GM18858 (cell line): Measurements from ENCODE around the gene PFDN6.
"Not testable (repeated sequence)": the region's sequence is repeated elsewhere in the genome, so short reads cannot be mapped to it uniquely, and the experiment has no call there.

ENCODE experiments used
- ATAC-seq: cut with Tn5 transposase; IDR thresholded peaks from one replicate; pipeline ENCODE4 v1.9.1; 2021; ENCODE audit not compliant: unreplicated experiment

PFDN6 gene

DNA sequence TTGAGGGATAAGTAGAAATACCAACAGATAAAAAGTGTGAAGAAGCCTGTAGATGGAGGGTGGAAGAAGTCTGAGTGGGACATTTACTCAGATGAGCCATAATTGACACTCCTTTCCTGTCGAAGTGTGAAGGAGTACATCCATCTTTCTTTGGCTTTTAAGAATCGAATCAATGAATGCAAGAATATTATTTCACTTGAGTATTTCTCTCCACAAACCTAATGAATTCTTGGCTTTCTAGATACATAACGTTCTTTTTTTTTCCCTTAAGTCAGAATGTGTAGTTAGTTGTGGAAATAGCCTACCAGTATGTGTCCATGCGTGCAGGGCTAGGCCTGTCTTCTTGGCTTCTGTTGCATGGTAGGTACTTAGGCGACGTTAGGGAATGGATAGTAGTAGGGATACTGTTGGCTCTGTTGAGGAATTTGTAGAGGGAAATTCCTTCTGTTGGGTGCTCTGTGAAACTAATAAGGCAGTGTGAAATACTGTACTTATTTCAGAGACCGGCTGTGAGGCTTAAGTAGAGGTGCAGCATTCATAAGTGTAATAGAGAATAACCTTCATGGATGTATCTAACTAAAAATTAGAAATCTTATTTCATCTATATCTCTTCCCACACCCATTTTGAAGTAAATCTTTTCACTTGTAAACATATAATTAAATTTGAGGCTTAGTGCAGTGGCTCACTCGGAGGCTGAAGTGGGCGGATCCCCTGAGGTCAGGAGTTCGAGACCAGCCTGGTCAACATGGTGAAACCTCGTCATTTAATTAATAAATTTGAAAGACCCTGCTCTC lies 16.1 kb upstream of the PFDN6 start:
- no peak for ATAC-seq

DNA sequence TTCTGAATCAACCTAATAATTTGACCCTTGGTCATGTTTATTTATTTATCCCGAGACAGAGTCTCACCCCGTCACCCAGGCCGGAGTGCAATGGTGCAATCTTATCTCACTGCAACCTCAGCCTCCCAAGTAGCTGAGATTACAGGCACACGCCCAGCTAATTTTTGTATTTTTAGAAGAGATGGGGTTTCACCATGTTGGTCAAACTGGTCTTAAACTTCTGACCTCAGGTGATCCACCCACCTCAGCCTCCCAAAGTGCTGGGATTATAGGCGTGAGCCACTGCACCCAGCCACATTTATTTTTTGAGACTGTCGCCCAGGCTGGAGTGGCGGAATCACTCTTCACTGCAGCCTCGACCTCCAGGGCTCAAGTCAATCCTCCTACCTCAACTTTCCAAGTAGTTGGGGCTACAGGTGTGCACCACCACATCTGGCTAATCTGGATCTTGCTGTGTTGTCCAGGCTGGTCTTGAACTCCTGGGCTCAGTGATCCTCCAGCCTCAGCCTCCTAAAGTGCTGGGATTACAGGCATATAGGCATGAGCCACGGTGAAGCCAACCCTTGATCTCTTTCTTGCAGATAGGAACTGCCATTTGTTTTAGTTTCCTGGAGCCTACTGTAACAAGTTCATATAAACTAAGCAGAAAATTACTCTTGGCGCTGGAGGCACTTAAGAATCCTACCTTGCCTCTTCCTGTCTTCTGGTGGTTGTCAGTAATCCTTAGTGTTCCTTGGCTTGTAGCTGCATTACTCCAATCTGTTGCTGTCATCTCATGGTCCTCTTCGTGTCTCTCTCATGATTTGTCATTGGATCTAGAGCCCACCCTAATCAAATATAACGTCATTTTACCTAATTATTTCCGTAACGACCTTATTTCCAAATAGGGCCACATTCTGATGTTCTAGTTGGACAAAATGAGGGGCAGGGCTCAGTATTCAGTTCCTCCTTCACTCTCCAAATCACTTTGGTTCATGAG lies 15.2 kb upstream of the PFDN6 start:
- ATAC-seq, result no peak

DNA sequence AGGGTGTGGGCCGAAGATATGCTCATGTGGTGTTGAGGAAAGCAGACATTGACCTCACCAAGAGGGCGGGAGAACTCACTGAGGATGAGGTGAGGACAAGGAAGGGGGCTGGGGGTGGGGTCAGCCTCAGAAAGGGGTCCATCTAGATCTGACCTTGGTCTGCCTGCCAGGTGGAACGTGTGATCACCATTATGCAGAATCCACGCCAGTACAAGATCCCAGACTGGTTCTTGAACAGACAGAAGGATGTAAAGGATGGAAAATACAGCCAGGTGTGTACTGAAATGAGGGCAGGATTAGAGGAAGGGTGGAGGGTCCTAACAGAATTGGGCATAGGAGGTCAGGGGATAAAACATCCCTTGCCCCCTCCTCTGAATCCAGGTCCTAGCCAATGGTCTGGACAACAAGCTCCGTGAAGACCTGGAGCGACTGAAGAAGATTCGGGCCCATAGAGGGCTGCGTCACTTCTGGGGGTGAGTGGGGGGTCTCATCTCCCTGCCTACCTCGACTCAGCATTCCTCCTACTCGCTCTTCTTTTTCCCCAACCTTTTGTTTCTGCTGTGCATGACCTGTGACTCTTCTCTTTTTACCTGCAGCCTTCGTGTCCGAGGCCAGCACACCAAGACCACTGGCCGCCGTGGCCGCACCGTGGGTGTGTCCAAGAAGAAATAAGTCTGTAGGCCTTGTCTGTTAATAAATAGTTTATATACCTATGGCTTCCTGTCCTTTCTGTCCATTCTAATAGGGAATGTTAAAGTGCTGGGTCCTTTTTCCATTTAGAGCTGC lies 13.4 kb upstream of the PFDN6 start:
- not testable (repeated sequence) for ATAC-seq

DNA sequence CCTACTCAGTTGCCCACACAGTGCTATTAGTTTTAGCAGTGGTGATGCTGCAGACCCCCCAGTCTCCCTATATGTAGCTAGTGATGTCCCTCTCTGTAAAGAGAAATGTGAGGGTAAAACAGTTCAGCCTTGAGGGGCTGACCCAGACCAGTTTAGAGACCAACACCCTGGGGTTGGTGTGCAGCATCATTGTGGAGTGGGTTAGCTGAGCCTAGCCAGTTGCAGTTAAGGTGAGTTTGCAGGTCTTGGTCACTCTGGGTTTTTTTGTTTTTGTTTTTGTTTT lies 12.9 kb upstream of the PFDN6 start:
- no peak for ATAC-seq

DNA sequence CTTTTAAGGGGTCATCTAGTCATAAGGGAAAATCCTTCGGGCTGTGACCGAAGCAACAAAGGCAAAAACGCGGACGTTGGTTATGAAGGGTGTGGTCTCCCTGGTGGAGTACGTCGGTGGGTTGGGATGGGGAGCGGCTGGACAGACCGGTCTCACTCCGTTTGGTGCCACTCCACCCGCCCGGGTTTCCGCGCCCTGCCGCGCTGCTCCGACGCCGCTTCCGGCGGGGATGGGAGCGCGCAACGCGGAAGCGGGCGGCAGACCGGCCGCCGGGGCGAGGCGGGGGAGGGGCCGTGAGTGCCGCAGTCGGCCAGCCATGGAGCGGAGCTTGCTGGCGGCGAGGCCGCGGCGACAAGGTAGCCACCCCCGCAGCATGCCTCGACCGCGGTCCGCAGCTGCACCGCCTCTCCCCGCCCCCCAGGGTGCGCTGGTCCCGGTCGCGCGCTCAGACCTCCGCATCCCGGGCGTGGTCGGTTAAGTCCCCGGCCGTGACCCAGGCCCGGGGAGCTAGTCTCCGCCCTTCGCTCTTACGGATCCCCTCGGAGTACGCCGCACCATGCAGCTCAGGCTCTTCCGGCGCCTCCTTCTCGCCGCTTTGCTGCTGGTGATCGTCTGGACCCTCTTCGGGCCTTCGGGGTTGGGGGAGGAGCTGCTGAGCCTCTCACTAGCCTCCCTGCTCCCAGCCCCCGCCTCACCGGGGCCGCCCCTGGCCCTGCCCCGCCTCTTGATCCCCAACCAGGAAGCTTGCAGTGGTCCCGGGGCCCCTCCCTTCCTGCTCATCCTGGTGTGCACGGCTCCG lies 12.3 kb upstream of the PFDN6 start, which contains the start of gene B3GALT4:
Gene B3GALT4, plus strand, starts transcription at position 260 of the 799 bp plus-strand sequence. Its CDS starts 297 bp downstream, at position 557.
- peak; percentile 44 for ATAC-seq

DNA sequence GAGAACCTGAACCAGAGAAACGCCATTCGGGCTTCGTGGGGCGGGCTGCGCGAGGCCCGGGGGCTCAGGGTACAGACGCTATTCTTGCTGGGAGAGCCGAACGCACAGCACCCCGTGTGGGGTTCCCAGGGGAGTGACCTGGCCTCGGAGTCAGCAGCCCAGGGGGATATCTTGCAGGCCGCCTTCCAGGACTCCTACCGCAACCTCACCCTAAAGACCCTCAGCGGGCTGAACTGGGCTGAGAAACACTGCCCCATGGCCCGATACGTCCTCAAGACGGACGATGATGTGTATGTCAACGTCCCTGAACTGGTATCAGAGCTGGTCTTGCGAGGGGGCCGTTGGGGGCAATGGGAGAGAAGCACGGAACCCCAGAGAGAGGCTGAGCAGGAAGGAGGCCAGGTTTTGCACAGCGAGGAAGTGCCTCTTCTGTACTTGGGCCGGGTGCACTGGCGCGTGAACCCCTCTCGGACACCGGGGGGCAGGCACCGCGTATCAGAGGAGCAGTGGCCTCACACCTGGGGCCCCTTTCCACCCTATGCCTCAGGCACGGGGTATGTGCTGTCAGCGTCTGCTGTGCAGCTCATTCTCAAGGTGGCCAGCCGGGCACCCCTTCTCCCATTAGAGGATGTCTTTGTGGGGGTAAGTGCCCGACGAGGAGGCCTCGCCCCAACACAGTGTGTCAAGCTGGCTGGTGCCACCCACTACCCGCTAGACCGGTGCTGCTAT lies 11.6 kb upstream of the PFDN6 start:
- no peak for ATAC-seq

DNA sequence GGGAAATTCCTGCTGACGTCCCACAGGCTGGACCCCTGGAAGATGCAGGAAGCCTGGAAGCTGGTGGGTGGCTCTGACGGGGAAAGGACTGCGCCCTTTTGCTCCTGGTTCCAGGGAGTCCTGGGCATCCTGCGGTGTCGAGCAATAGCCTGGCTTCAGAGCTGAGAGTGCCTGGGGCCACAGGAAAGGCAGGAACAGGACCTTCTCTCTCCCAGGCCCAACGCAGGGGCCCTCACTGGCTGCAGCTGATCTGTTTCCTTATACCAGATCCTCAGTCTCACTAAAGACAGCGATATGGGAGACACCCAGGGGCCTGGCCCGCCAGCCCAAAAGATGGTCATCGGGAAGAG lies 11.0 kb upstream of the PFDN6 start:
- no peak for ATAC-seq

DNA sequence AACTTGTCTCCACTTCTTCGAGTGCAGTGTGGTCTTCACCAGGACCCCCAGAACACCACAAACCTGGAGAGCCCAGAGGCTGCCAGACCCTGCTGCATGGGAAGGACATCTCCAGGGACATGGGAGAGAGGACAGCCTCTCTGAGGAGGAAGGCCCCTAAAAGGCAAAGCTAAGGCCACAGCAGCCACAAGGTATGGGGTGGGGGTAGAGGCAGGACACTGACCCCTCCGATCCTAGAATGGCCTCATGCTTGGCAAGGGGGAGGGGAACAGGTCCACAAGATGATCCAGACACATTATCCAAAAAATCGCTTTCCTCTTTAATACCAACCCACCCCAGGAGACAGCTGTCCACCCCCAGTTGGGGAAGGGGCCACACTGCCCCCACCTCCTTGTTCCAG lies 10.6 kb upstream of the PFDN6 start:
- ATAC-seq, result no peak

DNA sequence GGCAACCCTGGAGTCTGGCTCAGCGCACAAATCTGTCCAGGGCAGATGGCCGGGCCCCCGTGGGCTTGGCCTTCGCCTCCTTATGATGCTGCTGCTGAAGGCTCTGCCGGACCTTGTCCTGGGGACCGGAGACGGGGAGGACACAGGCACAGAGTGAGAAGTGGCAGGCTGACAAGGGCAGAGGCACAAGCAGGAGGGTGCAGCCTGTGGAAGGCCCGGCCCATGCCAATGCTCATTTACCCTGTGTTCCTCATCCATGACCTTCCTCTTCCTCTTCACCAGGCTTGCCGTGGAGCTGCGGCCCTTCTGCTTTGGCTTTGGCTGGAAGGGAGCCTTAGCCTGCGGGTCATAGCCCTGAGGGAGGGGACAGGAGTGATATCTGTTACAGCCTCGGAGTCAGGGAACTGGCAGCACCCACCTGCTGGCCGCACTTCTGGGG lies 10.1 kb upstream of the PFDN6 start:
- ATAC-seq, result no peak

DNA sequence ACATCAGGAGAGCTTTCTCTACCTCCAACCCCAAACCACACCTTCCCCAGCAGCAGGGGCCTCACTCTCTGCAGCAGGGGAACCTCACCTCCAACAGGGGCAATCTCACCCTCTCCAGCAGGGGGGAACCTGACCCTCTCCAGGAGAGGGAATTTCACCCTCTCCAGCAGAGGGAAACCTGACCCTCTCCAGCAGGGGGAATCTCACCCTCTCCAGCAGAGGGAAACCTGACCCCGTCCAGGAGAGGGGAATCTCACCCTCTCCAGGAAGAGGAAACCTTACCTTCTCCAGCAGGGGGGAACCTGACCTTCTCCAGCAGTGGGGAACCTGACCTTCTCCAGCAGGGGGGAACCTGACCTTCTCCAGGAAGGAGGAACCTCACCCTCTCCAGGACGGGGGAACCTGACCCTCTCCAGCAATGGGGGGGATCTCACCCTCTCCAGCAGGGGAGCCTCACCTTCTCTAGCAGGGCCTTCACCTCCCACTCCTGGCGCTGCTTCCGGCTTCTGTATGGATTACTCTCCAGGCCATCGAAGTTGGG lies 9.4 kb upstream of the PFDN6 start:
- no peak for ATAC-seq

DNA sequence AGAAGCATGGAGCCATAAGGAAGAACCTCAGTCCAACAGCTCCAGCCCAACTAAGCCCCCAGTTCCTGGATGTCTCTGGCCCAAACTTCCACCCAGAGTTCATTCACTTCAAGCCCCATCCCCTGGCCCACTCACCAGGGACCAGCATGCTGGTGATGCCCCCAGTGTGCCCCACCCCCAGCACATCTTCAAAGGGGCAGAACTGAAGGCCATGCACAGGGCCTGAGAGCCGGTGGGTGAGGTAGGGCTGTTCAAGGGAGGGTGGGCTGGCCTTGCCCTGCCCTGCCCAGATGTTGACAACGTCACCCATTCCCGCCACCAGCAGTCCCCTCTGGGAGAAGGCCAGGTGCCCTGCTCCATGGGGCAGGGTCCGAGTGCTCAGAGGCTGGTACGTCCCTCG lies 8.9 kb upstream of the PFDN6 start:
- no peak for ATAC-seq

DNA sequence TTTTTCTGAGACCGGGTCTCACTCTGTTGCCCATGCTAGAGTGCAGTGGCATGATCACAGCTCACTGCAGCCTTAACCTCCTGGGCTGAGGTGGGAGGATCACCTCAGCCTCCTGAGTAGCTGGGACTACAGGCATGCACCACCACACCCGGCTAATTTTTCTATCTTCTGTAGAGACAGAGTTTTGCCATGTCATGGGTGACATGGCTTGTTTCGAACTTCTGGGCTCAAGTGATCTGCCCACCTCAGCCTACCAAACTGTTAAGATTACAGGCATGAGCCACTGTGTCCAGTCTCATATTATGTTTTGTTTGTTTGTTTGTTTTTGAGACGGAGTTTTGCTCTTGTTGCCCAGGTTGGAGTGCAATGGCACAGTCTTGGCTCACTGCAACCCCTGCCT lies 4.2 kb upstream of the PFDN6 start:
- not testable (repeated sequence) for ATAC-seq

DNA sequence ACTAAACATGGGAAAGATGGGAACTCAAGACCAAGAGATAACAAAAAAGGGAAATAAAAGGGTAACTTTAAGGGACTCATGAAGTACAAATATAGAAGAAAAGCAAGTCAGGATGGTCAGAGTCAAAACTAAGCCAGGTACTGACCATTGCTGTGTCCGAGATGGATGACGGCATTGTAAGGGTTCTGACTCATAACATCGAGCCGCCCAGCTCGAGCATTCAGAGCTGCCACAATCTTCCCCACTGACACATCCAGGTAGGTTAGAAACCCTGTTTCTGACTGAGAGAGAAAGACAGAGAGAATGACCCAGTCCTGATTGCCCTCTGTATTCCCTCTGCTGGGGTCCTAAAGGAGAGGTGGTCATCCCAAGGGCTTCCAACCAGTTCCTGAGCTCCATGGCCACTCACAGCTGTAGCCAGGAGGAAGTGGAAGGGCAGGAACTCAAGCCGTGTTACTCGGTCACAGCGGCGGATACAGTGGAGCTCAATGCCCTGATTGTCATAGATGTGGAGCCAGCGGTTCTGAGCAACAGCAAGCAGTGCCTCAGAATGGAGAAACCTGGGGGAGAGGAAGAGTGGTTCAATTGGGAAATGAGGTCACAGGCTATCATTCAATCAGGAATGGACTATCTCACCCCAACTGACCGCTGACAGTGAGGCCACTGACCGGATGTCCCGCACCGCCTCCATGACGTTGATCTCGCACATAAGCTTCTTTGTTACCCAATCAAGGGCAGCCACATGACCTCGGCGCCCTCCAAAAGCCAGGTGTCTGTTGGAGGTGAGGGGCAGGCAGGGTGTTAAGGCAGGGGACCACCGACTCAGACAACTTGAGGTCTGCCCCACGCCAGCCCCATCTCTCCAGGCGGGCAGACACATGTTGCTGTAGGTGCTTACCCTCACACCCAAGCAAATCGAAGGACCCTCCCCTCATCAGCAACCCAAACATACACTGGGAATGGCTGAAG lies 2.2 kb upstream of the PFDN6 start:
- ATAC-seq, result no peak

DNA sequence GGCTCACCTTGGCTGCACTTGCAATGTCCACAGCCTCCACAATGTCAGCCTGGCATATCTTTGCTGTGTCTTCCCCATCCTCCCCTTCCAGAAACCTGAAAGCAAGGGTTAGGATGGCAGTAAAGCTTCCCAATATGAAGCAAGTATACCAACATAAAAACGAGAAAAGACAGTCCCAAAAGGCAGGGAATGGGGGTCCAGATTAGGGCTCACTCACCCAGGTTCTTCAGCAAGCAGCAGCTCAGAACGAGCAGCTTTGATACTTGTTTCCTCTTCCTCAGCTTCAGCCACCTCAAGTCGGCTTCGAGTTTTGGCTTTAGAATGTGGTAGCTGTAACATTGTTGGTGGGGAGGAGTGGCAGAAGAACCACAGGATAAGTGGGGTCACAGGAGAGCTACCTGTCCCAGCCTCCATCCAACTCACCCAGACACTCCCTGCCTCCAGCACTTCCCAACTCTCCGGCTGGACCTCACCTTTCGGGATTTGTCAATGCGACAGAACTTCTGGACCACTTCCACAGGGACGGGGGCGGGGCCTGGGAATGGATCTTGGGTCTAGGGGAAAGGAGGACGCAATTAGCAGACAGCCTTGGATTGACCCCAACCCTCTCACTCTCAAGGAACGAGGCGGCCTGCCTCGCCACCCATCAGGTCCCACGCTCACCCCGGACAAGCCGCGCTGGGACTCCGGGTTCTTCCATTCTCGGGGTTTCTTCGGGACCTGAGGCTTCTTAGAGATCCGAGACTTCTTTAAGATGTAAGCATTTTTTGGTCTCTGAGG lies 1.1 kb upstream of the PFDN6 start:
- ATAC-seq, result no peak

DNA sequence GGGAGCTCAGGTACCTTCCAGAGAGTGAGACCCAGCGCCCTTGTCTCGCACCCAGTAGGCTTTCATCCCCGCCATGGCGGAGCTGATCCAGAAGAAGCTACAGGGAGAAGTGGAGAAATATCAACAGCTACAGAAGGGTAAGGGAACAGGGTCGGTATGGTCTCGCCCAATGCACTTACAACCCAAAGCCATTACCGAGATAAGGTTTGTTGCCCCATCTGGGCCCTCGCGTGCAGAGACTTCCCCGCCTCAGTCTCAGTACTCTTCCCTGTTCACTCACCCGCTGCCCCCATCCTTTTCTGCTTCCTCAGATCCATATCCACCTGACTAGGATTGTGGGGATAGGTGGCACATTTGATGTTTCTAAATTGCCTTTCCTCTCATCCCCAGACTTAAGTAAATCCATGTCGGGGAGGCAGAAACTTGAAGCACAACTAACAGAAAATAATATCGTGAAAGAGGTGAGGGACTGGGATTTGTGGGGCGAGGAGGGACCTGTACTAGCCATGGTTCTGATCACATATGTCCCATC lies 449 bp downstream of the PFDN6 start:
- ATAC-seq, result no peak

DNA sequence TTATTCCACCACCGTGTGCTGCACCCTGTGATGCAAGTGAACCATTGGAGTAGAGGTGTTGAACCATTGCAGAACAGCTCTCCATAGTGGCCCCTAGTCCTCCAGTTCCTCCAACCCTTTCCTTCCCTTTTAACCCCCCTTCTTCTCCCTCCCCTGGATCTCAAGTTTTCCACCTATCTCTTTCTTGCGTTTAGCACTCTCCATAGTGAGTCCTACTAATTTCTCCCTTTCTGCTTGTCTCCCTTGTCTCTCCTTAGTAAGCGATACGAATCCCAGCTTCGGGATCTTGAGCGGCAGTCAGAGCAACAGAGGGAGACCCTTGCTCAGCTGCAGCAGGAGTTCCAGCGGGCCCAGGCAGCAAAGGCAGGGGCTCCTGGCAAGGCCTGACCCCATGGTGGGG lies 1.1 kb downstream of the PFDN6 start:
- no peak for ATAC-seq

DNA sequence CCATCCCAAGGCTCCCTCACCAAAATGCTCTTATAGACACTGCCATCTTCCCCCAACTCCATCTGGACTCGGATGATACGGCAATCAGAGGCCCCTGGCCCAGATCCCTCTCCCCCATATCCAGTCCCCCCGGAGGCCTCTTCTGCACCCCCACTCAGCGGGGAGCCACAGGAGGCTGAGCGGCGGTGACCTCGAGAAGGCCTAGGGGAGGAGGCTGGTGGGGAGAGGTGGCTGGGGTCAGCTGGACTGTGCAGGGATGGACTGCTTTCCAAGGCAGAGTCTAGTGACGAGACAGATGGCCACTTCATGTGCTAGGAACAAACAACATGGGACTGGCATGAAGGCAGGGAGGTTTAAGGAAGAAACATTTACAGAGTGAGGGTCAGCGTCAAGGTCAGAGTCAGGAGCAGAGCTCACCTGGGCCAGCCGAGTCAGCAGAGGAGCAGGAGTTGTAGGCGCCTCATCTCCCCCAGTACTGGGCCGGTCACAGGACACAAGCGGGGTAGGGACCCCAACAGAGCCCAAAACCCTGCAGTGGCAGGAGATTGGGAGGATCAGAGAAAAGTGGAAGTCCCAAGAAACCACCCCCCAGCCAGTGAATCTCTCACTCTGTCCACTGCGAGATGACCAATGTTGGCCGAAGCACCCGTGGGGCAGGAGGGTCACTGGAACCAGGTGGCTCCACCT lies 3.7 kb downstream of the PFDN6 start:
- ATAC-seq, result no peak
